GM21723 (cell line): ENCODE results near the gene AMER3.

Source experiments
- ATAC-seq: cut with Tn5 transposase; IDR thresholded peaks from one replicate; pipeline ENCODE4 v1.9.1; 2021; ENCODE audit warnings: mild to moderate bottlenecking, moderate library complexity; ENCODE audit not compliant: unreplicated experiment

AMER3 gene

GRCh38 chr2:130813722-130814121, 58.4 kb downstream of the AMER3 start:
- ATAC-seq = no peak

- no peak for ATAC-seq
These were observed 59.8 kb downstream of the AMER3 start for GRCh38 chr2:130814931-130815680.
